Measurements from ENCODE around the gene IFT88. TPM values are rescaled to one million over a fixed set of nuclear protein-coding genes. Genes with fewer than 3 reads are reported as not detected.

IFT88 gene
- total RNA-seq, 1 donor = 21.1 TPM

DNA sequence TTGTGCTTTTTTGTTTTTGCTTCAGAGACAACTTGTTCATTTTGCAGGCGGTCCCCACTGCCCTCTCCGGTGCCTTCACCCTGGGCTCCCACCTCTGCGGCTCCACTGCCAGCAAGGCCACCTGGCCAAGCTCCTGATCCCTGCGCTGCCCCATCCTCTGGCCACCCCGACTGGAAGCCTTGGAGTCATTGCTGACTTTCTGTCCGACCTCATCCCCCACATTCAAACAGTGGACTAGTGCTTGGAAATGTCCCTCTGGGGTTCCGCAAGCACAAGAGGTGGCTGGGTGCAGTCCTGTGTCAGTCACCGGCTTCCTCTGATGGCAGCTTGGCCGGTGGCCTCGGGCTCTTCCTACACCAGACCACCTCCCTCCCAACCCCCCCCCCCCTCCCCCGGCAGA is 153.5 kb downstream of the IFT88 start:
- DNase-seq (ENCODE audit: low read depth) = no peak
- no peak overlapping the region for H3K4me3 ChIP-seq (ENCODE audit: low read depth, low read length)
- TF ChIP-seq, protein P1, sequence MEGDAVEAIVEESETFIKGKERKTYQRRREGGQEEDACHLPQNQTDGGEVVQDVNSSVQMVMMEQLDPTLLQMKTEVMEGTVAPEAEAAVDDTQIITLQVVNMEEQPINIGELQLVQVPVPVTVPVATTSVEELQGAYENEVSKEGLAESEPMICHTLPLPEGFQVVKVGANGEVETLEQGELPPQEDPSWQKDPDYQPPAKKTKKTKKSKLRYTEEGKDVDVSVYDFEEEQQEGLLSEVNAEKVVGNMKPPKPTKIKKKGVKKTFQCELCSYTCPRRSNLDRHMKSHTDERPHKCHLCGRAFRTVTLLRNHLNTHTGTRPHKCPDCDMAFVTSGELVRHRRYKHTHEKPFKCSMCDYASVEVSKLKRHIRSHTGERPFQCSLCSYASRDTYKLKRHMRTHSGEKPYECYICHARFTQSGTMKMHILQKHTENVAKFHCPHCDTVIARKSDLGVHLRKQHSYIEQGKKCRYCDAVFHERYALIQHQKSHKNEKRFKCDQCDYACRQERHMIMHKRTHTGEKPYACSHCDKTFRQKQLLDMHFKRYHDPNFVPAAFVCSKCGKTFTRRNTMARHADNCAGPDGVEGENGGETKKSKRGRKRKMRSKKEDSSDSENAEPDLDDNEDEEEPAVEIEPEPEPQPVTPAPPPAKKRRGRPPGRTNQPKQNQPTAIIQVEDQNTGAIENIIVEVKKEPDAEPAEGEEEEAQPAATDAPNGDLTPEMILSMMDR (IDR thresholded peaks at IDR 0.05; ENCODE audit: insufficient read depth, low read length) = no peak

DNA sequence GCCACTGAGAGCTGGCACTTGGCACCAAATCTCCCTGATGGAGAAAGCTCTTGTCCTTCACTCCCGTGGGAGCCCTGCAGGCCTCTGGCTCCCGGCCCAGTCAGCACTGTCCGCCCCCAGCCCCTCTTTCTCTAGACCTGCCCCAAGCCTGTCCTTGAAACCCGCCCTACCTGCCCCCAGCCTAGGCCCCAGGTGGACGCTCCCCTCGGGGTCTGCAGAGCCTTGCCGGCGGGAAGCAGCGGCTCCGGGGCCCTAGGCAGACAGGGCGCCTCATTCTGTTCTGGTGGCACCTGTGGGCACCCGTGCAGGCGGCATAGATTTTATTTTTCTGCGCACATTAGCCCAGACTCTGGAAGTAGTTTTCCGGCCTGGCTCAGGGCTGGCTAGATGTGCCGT is 154.1 kb downstream of the IFT88 start:
- TF ChIP-seq, protein P1 (IDR thresholded peaks at IDR 0.05; ENCODE audit: insufficient read depth, low read length) = no peak
- no peak for DNase-seq (ENCODE audit: low read depth)
- no peak overlapping the region for H3K4me3 ChIP-seq (ENCODE audit: low read depth, low read length)

DNA sequence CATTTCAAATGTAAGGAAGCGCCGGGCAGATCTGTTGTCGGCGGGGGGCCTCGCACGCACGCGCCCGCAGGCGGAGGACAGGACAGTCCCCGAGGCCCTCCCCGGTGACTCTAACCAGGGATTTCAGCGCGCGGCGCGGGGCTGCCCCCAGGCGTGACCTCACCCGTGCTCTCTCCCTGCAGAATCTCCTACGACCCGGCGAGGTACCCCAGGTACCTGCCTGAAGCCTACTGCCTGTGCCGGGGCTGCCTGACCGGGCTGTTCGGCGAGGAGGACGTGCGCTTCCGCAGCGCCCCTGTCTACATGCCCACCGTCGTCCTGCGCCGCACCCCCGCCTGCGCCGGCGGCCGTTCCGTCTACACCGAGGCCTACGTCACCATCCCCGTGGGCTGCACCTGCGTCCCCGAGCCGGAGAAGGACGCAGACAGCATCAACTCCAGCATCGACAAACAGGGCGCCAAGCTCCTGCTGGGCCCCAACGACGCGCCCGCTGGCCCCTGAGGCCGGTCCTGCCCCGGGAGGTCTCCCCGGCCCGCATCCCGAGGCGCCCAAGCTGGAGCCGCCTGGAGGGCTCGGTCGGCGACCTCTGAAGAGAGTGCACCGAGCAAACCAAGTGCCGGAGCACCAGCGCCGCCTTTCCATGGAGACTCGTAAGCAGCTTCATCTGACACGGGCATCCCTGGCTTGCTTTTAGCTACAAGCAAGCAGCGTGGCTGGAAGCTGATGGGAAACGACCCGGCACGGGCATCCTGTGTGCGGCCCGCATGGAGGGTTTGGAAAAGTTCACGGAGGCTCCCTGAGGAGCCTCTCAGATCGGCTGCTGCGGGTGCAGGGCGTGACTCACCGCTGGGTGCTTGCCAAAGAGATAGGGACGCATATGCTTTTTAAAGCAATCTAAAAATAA is 154.7 kb downstream of the IFT88 start:
- H3K4me3 ChIP-seq (ENCODE audit: low read depth, low read length) = peak overlapping the region; percentile 39
- DNase-seq (ENCODE audit: low read depth) = peak; percentile 77
- TF ChIP-seq, protein P1 (IDR thresholded peaks at IDR 0.05; ENCODE audit: insufficient read depth, low read length) = peak; percentile 2

DNA sequence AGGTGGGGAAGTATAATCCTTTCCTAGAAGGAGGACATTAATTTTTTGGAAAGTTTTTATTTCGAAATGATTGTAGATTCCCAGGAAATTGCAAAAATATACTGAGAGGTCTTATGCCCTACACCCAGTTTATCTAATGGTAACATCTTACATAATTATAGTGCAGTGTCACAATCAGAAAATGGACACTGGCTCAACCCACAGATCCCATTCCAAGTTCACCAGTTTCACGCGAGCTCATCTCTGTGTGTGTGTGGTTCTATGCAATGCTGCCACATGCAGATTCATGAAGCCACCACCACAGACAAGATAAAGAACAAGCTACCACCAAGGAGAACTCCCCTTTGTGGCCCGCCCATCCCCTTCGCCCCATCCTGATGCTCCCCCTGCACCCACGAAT is 160.9 kb downstream of the IFT88 start:
- TF ChIP-seq, protein P1 (IDR thresholded peaks at IDR 0.05; ENCODE audit: insufficient read depth, low read length) = no peak
- DNase-seq (ENCODE audit: low read depth) = no peak
- no peak overlapping the region for H3K4me3 ChIP-seq (ENCODE audit: low read depth, low read length)

DNA sequence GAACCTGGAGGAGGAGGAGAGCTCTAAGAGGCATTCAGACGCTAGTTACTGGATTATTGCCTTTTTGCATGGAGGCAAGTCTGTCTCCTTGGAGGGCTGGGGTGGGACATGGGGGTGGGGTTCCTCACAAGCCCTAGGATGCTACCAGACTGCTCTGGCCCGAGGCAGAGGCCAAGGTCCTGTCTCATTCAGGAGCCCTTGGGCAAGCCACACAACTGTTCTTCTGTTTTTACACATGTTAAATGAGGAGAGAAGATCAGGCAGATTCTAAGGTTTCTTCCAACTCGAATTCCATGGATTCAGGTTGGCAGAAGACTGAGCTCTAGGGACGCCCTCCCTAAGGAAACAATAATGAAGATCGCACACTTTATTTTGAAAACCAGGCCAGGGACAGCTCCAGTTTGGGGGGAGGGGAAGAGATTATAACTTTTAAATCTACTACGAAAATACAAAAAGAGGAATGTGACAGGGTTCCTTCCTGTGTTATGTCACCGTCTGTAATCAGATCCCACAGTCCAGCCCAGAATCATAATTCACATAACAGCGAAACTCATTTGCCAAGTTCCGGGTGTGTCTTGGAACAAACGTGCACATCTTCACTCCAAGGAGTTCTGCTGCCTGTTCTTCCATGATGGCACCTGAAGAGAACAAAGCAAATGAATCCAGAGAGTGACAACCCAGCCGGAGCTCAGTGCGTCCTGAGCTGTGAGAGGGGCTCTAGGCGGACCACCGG is 161.8 kb downstream of the IFT88 start:
- no peak overlapping the region for H3K4me3 ChIP-seq (ENCODE audit: low read depth, low read length)
- TF ChIP-seq, protein P1 (IDR thresholded peaks at IDR 0.05; ENCODE audit: insufficient read depth, low read length) = no peak
- DNase-seq (ENCODE audit: low read depth) = peak; percentile 60

DNA sequence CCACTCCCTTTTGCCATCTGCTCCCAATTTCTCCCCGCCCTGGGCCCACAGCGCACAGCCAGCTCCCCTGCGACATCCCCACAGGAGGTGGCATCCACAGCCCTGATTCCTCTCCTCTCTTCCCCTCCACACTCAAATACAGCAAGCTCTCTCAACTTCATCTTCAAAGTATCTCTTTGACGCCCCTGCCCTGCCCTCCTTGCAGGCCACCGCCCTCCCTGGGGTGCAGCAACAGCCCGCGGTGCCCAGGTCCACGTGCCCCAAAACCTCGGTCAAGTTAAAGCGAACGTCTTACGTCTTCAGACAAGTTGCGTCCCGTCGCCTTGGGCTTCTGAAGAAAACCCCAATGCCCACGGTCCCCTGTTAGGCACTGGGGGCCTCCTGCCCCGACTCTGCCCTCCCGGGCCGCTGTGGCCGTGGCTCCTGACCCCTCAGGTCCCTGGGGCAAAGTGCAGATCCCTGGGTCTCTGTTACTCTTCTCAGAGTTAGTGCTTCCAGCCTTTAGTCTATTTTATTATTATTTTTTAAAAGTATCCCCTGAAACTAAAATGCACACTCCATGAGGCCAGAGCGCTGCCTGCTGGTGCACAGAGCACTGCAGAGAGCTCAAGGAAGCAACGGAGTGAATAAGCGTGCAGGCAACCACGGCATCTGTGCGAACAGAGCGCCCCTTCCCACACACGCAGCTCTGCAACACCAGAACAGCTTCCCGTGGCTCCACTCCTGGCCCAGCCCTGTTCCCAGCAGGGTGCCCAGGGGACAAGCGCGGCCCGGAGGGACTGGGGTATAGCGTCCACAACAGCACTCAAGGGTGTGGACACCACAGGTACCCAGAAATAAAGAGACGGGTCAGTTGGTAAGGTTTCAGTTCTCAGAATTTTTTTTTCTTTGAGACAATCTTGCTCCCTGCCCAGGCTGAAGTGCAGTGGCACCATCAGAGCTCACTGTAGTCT is 163.0 kb downstream of the IFT88 start:
- no peak overlapping the region for H3K4me3 ChIP-seq (ENCODE audit: low read depth, low read length)
- no peak for DNase-seq (ENCODE audit: low read depth)
- TF ChIP-seq, protein P1 (IDR thresholded peaks at IDR 0.05; ENCODE audit: insufficient read depth, low read length) = no peak
